Liver (tissue), 9 donors: Measurements from ENCODE around the gene SLC13A2. TPM values are rescaled to one million over a fixed set of nuclear protein-coding genes. Genes with fewer than 3 reads are reported as not detected.

Source experiments
- DNase-seq: peaks from one replicate; pipeline ENCODE4 v3.0.0-alpha.2; 2017; ENCODE audit warnings: low spot score
- H3K27ac ChIP-seq, 2 donors: one replicate each; pipeline ENCODE4 v1.7.0; 2013; ENCODE audit warnings: inconsistent platforms in 2 of 2, low read length in 2 of 2, control low read depth in 1 of 2, low read depth in 1 of 2, mild to moderate bottlenecking in 1 of 2
- H3K27me3 ChIP-seq, 4 donors: one replicate each; pipeline versions ENCODE4 v1.6.1 to v1.7.0; 2013; ENCODE audit warnings: low read length in 3 of 4, inconsistent platforms in 1 of 4, mild to moderate bottlenecking in 1 of 4, moderate library complexity in 1 of 4; ENCODE audit not compliant: control insufficient read depth in 4 of 4, insufficient read depth in 4 of 4
- H3K36me3 ChIP-seq, 4 donors: one replicate each; pipeline versions ENCODE4 v1.6.1 to v1.7.0; 2013; ENCODE audit warnings: low read length in 3 of 4, mild to moderate bottlenecking in 3 of 4, low read depth in 1 of 4, moderate library complexity in 1 of 4; ENCODE audit not compliant: control insufficient read depth in 4 of 4, insufficient read depth in 3 of 4
- H3K4me1 ChIP-seq, 4 donors: one replicate each; pipeline versions ENCODE4 v1.6.1 to v1.7.0; 2013; ENCODE audit warnings: low read length in 3 of 4, mild to moderate bottlenecking in 3 of 4, moderate library complexity in 1 of 4; ENCODE audit not compliant: control insufficient read depth in 4 of 4, insufficient read depth in 4 of 4
- H3K4me3 ChIP-seq, 3 donors: one replicate each; pipeline versions ENCODE4 v1.6.1 to v1.7.0; 2013; ENCODE audit warnings: low read length in 3 of 3, control low read depth in 1 of 3, low read depth in 1 of 3, mild to moderate bottlenecking in 1 of 3
- H3K9ac ChIP-seq, 2 donors: one replicate each; pipeline ENCODE4 v1.7.0; 2013; ENCODE audit warnings: low read length in 2 of 2, mild to moderate bottlenecking in 2 of 2, moderate library complexity in 2 of 2, control low read depth in 1 of 2, low read depth in 1 of 2
- H3K9me3 ChIP-seq, 4 donors: one replicate each; pipeline versions ENCODE4 v1.6.1 to v1.7.0; 2013; ENCODE audit warnings: low read length in 3 of 4; ENCODE audit not compliant: control insufficient read depth in 4 of 4
- ATF3 ChIP-seq: IDR thresholded peaks from 2 replicates; pipeline ENCODE4 v1.6.1; 2016; ENCODE audit warnings: antibody characterized with exemption
- CTCF ChIP-seq: fragments of 150-350 bp; IDR thresholded peaks from 2 replicates; pipeline ENCODE4 v1.5.1; 2017; ENCODE audit warnings: improper control_type of control experiment, low read depth, low read length; ENCODE audit not compliant: missing input control
- EGR1 ChIP-seq, 2 donors: IDR thresholded peaks; 2 replicates each; pipeline ENCODE4 v1.6.1; 2016 to 2018; ENCODE audit warnings: antibody characterized with exemption in 2 of 2, low read depth in 2 of 2
- FOXA1 ChIP-seq: IDR thresholded peaks from 2 replicates; pipeline ENCODE4 v1.6.1; 2016; ENCODE audit warnings: antibody characterized with exemption
- FOXA2 ChIP-seq: IDR thresholded peaks from 2 replicates; pipeline ENCODE4 v1.6.1; 2016; ENCODE audit warnings: antibody characterized with exemption
- GABPA ChIP-seq, 2 donors: IDR thresholded peaks in 1 of 2; conservative IDR thresholded peaks in 1 of 2; 2 replicates each; pipeline ENCODE4 v1.6.1; 2016; ENCODE audit warnings: antibody characterized with exemption in 2 of 2, mild to moderate bottlenecking in 1 of 2, moderate library complexity in 1 of 2
- HNF4A ChIP-seq, 2 donors: conservative IDR thresholded peaks; 2 replicates each; pipeline ENCODE4 v1.6.1; 2016; ENCODE audit warnings: antibody characterized with exemption in 2 of 2, mild to moderate bottlenecking in 2 of 2
- HNF4G ChIP-seq: IDR thresholded peaks from 2 replicates; pipeline ENCODE4 v1.6.1; 2016; ENCODE audit warnings: antibody characterized with exemption
- JUND ChIP-seq, 2 donors: IDR thresholded peaks; 2 replicates each; pipeline ENCODE4 v1.6.1; 2016; ENCODE audit warnings: antibody characterized with exemption in 2 of 2
- MAX ChIP-seq: IDR thresholded peaks from 2 replicates; pipeline ENCODE4 v1.6.1; 2016; ENCODE audit warnings: antibody characterized with exemption
- NR2F2 ChIP-seq: IDR thresholded peaks from 2 replicates; pipeline ENCODE4 v1.6.1; 2016; ENCODE audit warnings: antibody characterized with exemption
- RAD21 ChIP-seq, 2 donors: IDR thresholded peaks; 2 replicates each; pipeline ENCODE4 v1.6.1; 2016; ENCODE audit warnings: antibody characterized with exemption in 2 of 2, mild to moderate bottlenecking in 2 of 2
- REST ChIP-seq: IDR thresholded peaks from 2 replicates; pipeline ENCODE4 v1.6.1; 2016; ENCODE audit warnings: antibody characterized with exemption, mild to moderate bottlenecking
- RXRA ChIP-seq, 2 donors: IDR thresholded peaks; 2 replicates each; pipeline ENCODE4 v1.6.1; 2017 to 2018; ENCODE audit warnings: antibody characterized with exemption in 2 of 2, mild to moderate bottlenecking in 1 of 2
- SP1 ChIP-seq: IDR thresholded peaks from 2 replicates; pipeline ENCODE4 v1.6.1; 2018; ENCODE audit warnings: antibody characterized with exemption, mild to moderate bottlenecking
- TAF1 ChIP-seq: conservative IDR thresholded peaks from 2 replicates; pipeline ENCODE4 v1.6.1; 2016; ENCODE audit warnings: antibody characterized with exemption, mild to moderate bottlenecking
- YY1 ChIP-seq: IDR thresholded peaks from 2 replicates; pipeline ENCODE4 v1.6.1; 2016; ENCODE audit warnings: antibody characterized with exemption, mild to moderate bottlenecking
- ZBTB33 ChIP-seq: IDR thresholded peaks from 2 replicates; pipeline ENCODE4 v1.6.1; 2016; ENCODE audit warnings: antibody characterized with exemption
- WGBS: extraction: QIAGEN DNeasy Blood & Tissue Kit; methylation state at CpG from one replicate; pipeline ENCODE4 v1.1.7; 2013; 5-methylcytosine and 5-hydroxymethylcytosine counted together
- polyA plus RNA-seq, 2 donors: library from polyadenylated mRNA; stranded (reverse) in 1 of 2; unstranded in 1 of 2; fragments of 200-250 nt in 1 of 2; fragments of >200 nt in 1 of 2; fragmentation: Nextera tagmentation in 1 of 2; extraction: Ambion mirVana in 1 of 2; gene quantifications; one replicate each; pipeline versions ENCODE4 v1.2.1 to v1.2.3, GENCODE V29; 2013 to 2015
- total RNA-seq, 2 donors: library from RNA; depleted of rRNA; stranded (reverse); fragments of >200 nt; gene quantifications; one replicate each; pipeline ENCODE4 v1.2.3, GENCODE V29; 2014
- donor health status: healthy.
- donor health status: healthy.
- donor health status: healthy.
- donor health status: healthy.
- donor health status: healthy.

Gene SLC13A2
- total and polyA plus RNA-seq, 4 donors = 0.10 to 0.52 (median 0.36) TPM

- Histone ChIP-seq H3K9ac (no peak overlapping the region), H3K27me3 (no peaks in the 10 kb centered on the region), H3K27ac (no peak overlapping the region), H3K4me3 (no peak overlapping the region), H3K4me1 (no peaks in the 10 kb centered on the region), H3K36me3 (no peaks in the 10 kb centered on the region), H3K9me3 (no peaks in the 10 kb centered on the region)
- no peak for DNase-seq
- TF ChIP-seq MAX = no peak
- TF ChIP-seq NR2F2 = no peak
- no peak for TF ChIP-seq RAD21 (IDR thresholded peaks at IDR 0.05)
- TF ChIP-seq FOXA1 = no peak
- no peak for TF ChIP-seq YY1
- no peak for TF ChIP-seq ZBTB33
- 94% methylated on average over 10 of the region's 10 CpGs for WGBS
These were observed 12.5 kb upstream of the SLC13A2 start for GRCh38 chr17:28460901-28461300.

GRCh38 chr17:28466001-28466400 is 7.4 kb upstream of the SLC13A2 start:
- Histone ChIP-seq H3K4me3 (no peak overlapping the region), H3K36me3 (no peaks in the 10 kb centered on the region), H3K4me1 (no peaks in the 10 kb centered on the region), H3K9me3 (no peaks in the 10 kb centered on the region), H3K27ac (no peak overlapping the region), H3K27me3 (no peaks in the 10 kb centered on the region), H3K9ac (no peak overlapping the region)
- WGBS = 74% methylated on average over 9 of the region's 9 CpGs
- no peak for DNase-seq
- no peak for TF ChIP-seq GABPA (IDR thresholded peaks at IDR 0.05 in 1 of 2, conservative IDR thresholded peaks at IDR 0.05 in 1 of 2)
- no peak for TF ChIP-seq REST
- TF ChIP-seq RAD21 (IDR thresholded peaks at IDR 0.05) = no peak
- no peak for TF ChIP-seq MAX
- no peak for TF ChIP-seq TAF1
- TF ChIP-seq SP1 = no peak
- no peak for TF ChIP-seq NR2F2
- TF ChIP-seq HNF4A (conservative IDR thresholded peaks at IDR 0.05) = no peak
- no peak for TF ChIP-seq FOXA1
- TF ChIP-seq JUND (IDR thresholded peaks at IDR 0.05) = no peak
- no peak for TF ChIP-seq EGR1 (IDR thresholded peaks at IDR 0.05; ENCODE audit: low read depth in 2 of 2)
- no peak for TF ChIP-seq YY1
- TF ChIP-seq RXRA (IDR thresholded peaks at IDR 0.05) = no peak
- no peak for TF ChIP-seq ATF3
- no peak for TF ChIP-seq HNF4G
- TF ChIP-seq ZBTB33 = no peak
- TF ChIP-seq FOXA2 = no peak
- no peak for TF ChIP-seq CTCF
